CD14-positive monocyte (primary cell): Measurements from ENCODE around the gene DMRT1. TPM values are rescaled to one million over a fixed set of nuclear protein-coding genes. Genes with fewer than 3 reads are reported as not detected.

Source experiments
- DNase-seq, 3 donors: peaks; one replicate each; pipeline ENCODE4 v3.0.0-alpha.2; 2011 to 2022
- H2AFZ ChIP-seq: 2 replicates; pipeline ENCODE4 v1.6.0; 2012; ENCODE audit warnings: mild to moderate bottlenecking, low read depth, low read length, inconsistent platforms; ENCODE audit not compliant: insufficient read depth, poor library complexity, severe bottlenecking
- H3K27ac ChIP-seq, 2 donors: 1 replicate in 1 of 2; 2 replicates in 1 of 2; pipeline ENCODE4 v1.5.1; 2012 to 2013; ENCODE audit warnings: low read length in 2 of 2, control low read depth in 1 of 2, inconsistent platforms in 1 of 2, low read depth in 1 of 2, mild to moderate bottlenecking in 1 of 2
- H3K27me3 ChIP-seq, 2 donors: one replicate each; pipeline versions ENCODE4 v1.6.0 to v1.6.1; 2011 to 2013; ENCODE audit warnings: low read length in 2 of 2; ENCODE audit not compliant: control insufficient read depth in 2 of 2, insufficient read depth in 2 of 2
- H3K36me3 ChIP-seq, 2 donors: replicated peaks in 1 of 2; 1 replicate in 1 of 2; 2 replicates in 1 of 2; pipeline versions ENCODE4 v1.5.1 to v1.6.1; 2012 to 2013; ENCODE audit warnings: low read length in 2 of 2, control low read depth in 1 of 2, inconsistent platforms in 1 of 2, mild to moderate bottlenecking in 1 of 2; ENCODE audit not compliant: insufficient read depth in 2 of 2, control insufficient read depth in 1 of 2
- H3K4me1 ChIP-seq, 2 donors: 1 replicate in 1 of 2; 2 replicates in 1 of 2; pipeline versions ENCODE4 v1.5.1 to v1.6.1; 2012 to 2013; ENCODE audit warnings: low read length in 2 of 2, control low read depth in 1 of 2, inconsistent platforms in 1 of 2, mild to moderate bottlenecking in 1 of 2, moderate library complexity in 1 of 2; ENCODE audit not compliant: insufficient read depth in 2 of 2, control insufficient read depth in 1 of 2
- H3K4me2 ChIP-seq: replicated peaks from 2 replicates; pipeline ENCODE3; 2012; ENCODE audit warnings: low read length, moderate library complexity, mild to moderate bottlenecking; ENCODE audit not compliant: poor library complexity, severe bottlenecking; ENCODE audit errors: extremely low read depth
- H3K4me3 ChIP-seq, 3 experiments: fragments of 200-600 bp in 1 of 3; sonication (generic) in 1 of 3; replicated peaks in 1 of 3; 1 replicate in 2 of 3; 2 replicates in 1 of 3; pipeline ENCODE4 v1.5.1; 2011 to 2013; ENCODE audit warnings: low read length in 3 of 3, mild to moderate bottlenecking in 3 of 3, control low read depth in 2 of 3, low read depth in 2 of 3, inconsistent platforms in 1 of 3, moderate library complexity in 1 of 3
- H3K79me2 ChIP-seq: 2 replicates; pipeline ENCODE4 v1.6.0; 2012; ENCODE audit warnings: mild to moderate bottlenecking, control low read depth, inconsistent platforms, low read length, moderate library complexity; ENCODE audit not compliant: insufficient read depth
- H3K9ac ChIP-seq: 2 replicates; pipeline ENCODE4 v1.6.0; 2017; ENCODE audit warnings: low read length, mild to moderate bottlenecking; ENCODE audit not compliant: insufficient read depth, poor library complexity, severe bottlenecking
- H3K9me3 ChIP-seq, 2 donors: replicated peaks in 1 of 2; 1 replicate in 1 of 2; 2 replicates in 1 of 2; pipeline versions ENCODE4 v1.5.1 to v1.6.1; 2012 to 2013; ENCODE audit warnings: low read length in 2 of 2, control low read depth in 1 of 2; ENCODE audit not compliant: control insufficient read depth in 1 of 2, insufficient read depth in 1 of 2
- H4K20me1 ChIP-seq: 2 replicates; pipeline ENCODE4 v1.6.0; 2012; ENCODE audit warnings: mild to moderate bottlenecking, low read length, control low read depth, moderate library complexity; ENCODE audit not compliant: insufficient read depth
- H3K27ac Mint-ChIP-seq, 7 donors: one replicate each; pipeline ENCODE4 v1.8.0; 2020; ENCODE audit warnings: mild to moderate bottlenecking in 7 of 7, mixed read lengths in 7 of 7, moderate library complexity in 6 of 7, inconsistent platforms in 2 of 7
- H3K27me3 Mint-ChIP-seq, 3 donors: one replicate each; pipeline ENCODE4 v1.8.0; 2021 to 2022; ENCODE audit warnings: low read depth in 3 of 3, mild to moderate bottlenecking in 3 of 3, mixed read lengths in 3 of 3, moderate library complexity in 3 of 3, inconsistent platforms in 1 of 3
- H3K36me3 Mint-ChIP-seq, 2 donors: one replicate each; pipeline ENCODE4 v1.8.0; 2020; ENCODE audit warnings: mixed read lengths in 2 of 2, inconsistent platforms in 1 of 2, mild to moderate bottlenecking in 1 of 2
- H3K4me1 Mint-ChIP-seq: one replicate; pipeline ENCODE4 v1.8.0; 2020; ENCODE audit warnings: mild to moderate bottlenecking, mixed read lengths
- H3K4me3 Mint-ChIP-seq, 2 donors: one replicate each; pipeline ENCODE4 v1.8.0; 2020; ENCODE audit warnings: mild to moderate bottlenecking in 2 of 2, mixed read lengths in 2 of 2, moderate library complexity in 1 of 2
- H3K9me3 Mint-ChIP-seq, 7 donors: one replicate each; pipeline ENCODE4 v1.8.0; 2020 to 2022; ENCODE audit warnings: mixed read lengths in 7 of 7, mild to moderate bottlenecking in 6 of 7, moderate library complexity in 6 of 7, inconsistent platforms in 2 of 7
- WGBS: methylation state at CpG from one replicate; pipeline ENCODE4 v1.1.5; 2013; ENCODE audit warnings: missing lambda C conversion rate; ENCODE audit not compliant: insufficient coverage; 5-methylcytosine and 5-hydroxymethylcytosine counted together
- intact Hi-C, 2 donors: fragments of 100-400 bp; cut with micrococcal nuclease; formaldehyde crosslinking; loops; one replicate each; pipeline versions ENCODE4 v1.15.0 to v1.15.1; 2023
- polyA plus RNA-seq, 3 donors: library from polyadenylated mRNA; depleted of rRNA in 1 of 3; unstranded in 2 of 3; stranded (reverse) in 1 of 3; fragments of 300-500 nt in 2 of 3; fragments of >200 nt in 1 of 3; fragmentation: Illumina TruSeq in 2 of 3; gene quantifications; 1 replicate in 2 of 3; 2 replicates in 1 of 3; pipeline ENCODE4 v1.2.3, GENCODE V29; 2012 to 2021
- TF ChIP-seq, protein P1 (sequence below): fragments of 200-600 bp; IDR thresholded peaks from one replicate; pipeline ENCODE4 v1.8.0; 2022; ENCODE audit warnings: antibody characterized with exemption, mild to moderate bottlenecking

Gene DMRT1
- polyA plus RNA-seq, 3 donors: not detected

DNA sequence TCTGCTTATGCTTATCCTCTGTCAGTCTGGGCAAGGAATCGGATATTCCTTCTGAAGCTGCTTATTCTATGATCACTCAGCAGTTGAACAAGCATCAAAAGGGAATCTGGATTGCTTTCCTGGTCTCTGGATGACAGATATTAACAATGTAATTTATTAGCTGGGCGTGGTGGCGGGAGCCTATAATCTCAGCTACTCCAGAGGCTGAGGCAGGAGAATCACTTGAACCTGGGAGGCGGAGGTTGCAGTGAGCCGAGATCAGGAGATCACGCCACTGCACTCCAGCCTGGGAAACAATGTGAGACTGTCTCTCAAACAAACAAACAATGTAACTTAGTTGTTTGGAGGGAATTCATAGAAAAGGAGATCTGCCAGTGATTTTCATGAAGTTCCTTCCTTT, 45.4 kb downstream of the DMRT1 start:
- no peaks in the 10 kb centered on the region for H3K79me2 ChIP-seq
- no peaks in the 10 kb centered on the region for H3K9me3 ChIP-seq
- H2AFZ ChIP-seq: no peak overlapping the region
- no peak overlapping the region for H3K9ac ChIP-seq
- H3K27me3 ChIP-seq: peaks cover 1 to 6% of the 10 kb centered on the region in 2 donors
- H4K20me1 ChIP-seq: no peaks in the 10 kb centered on the region
- H3K4me1 ChIP-seq: no peaks in the 10 kb centered on the region
- H3K4me3 ChIP-seq: no peak overlapping the region
- no peak overlapping the region for H3K27ac ChIP-seq
- no peak overlapping the region for H3K4me2 ChIP-seq
- peaks cover 0 to 3% (median 0%) of the 10 kb centered on the region in 7 donors for H3K9me3 Mint-ChIP-seq
- no CpG with 5 or more reads among the region's 6 CpGs for WGBS
- H3K4me1 Mint-ChIP-seq: no peaks in the 10 kb centered on the region
- peaks cover 19 to 38% (median 19%) of the 10 kb centered on the region in 3 donors for H3K27me3 Mint-ChIP-seq
- intact Hi-C loops: no loop called here
- no peak overlapping the region for H3K4me3 Mint-ChIP-seq
- TF ChIP-seq, protein P1, sequence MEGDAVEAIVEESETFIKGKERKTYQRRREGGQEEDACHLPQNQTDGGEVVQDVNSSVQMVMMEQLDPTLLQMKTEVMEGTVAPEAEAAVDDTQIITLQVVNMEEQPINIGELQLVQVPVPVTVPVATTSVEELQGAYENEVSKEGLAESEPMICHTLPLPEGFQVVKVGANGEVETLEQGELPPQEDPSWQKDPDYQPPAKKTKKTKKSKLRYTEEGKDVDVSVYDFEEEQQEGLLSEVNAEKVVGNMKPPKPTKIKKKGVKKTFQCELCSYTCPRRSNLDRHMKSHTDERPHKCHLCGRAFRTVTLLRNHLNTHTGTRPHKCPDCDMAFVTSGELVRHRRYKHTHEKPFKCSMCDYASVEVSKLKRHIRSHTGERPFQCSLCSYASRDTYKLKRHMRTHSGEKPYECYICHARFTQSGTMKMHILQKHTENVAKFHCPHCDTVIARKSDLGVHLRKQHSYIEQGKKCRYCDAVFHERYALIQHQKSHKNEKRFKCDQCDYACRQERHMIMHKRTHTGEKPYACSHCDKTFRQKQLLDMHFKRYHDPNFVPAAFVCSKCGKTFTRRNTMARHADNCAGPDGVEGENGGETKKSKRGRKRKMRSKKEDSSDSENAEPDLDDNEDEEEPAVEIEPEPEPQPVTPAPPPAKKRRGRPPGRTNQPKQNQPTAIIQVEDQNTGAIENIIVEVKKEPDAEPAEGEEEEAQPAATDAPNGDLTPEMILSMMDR: no peak
- no peak overlapping the region for H3K27ac Mint-ChIP-seq
- no peaks in the 10 kb centered on the region for H3K36me3 ChIP-seq
- H3K36me3 Mint-ChIP-seq: no peaks in the 10 kb centered on the region
- DNase-seq: no peak

DNA sequence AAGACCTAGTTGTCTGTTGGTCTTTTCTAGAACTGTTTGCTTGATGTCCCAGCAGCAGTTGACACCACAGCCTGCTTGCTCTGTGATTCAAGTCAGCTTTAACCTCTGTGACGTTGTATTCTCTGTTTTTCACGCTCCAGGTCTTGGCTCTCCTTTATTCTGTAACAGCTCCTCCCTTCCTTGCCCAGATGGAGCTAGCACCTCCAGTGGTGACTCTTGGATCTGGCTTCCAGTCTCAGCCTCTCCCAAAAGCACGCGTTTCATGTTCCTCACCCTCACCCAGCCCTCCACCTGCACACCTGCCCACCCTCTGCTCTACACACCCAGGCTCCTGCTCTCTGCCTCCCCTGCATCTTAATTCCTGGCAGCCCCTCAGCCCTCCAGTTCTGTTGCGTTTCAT, 50.6 kb downstream of the DMRT1 start:
- DNase-seq: no peak
- H3K4me1 Mint-ChIP-seq: peaks cover 7% of the 10 kb centered on the region
- H4K20me1 ChIP-seq: no peaks in the 10 kb centered on the region
- no peaks in the 10 kb centered on the region for H3K27me3 ChIP-seq
- H3K36me3 Mint-ChIP-seq: no peaks in the 10 kb centered on the region
- no peaks in the 10 kb centered on the region for H3K36me3 ChIP-seq
- no peak overlapping the region for H3K4me2 ChIP-seq
- no peak overlapping the region for H2AFZ ChIP-seq
- intact Hi-C loops: loop anchor here in 1 of 2 donors (2.0 kb wide), 1 partner anchor 117 kb away; no protein-coding TSS in a partner anchor
- TF ChIP-seq, protein P1: no peak
- H3K9me3 Mint-ChIP-seq: no peaks in the 10 kb centered on the region
- peaks cover 5 to 9% of the 10 kb centered on the region in 2 donors for H3K4me1 ChIP-seq
- H3K9ac ChIP-seq: no peak overlapping the region
- H3K27ac ChIP-seq: no peak overlapping the region
- H3K27ac Mint-ChIP-seq: peak overlapping the region in 1 of 7 donors; percentile 19
- peaks cover 4 to 19% (median 10%) of the 10 kb centered on the region in 3 donors for H3K27me3 Mint-ChIP-seq
- WGBS: 88% methylated on average over 5 of the region's 5 CpGs
- H3K9me3 ChIP-seq: no peaks in the 10 kb centered on the region
- H3K4me3 Mint-ChIP-seq: no peak overlapping the region
- no peaks in the 10 kb centered on the region for H3K79me2 ChIP-seq
- H3K4me3 ChIP-seq: no peak overlapping the region
